ENCODE results near the gene PGC.

PGC gene

DNA sequence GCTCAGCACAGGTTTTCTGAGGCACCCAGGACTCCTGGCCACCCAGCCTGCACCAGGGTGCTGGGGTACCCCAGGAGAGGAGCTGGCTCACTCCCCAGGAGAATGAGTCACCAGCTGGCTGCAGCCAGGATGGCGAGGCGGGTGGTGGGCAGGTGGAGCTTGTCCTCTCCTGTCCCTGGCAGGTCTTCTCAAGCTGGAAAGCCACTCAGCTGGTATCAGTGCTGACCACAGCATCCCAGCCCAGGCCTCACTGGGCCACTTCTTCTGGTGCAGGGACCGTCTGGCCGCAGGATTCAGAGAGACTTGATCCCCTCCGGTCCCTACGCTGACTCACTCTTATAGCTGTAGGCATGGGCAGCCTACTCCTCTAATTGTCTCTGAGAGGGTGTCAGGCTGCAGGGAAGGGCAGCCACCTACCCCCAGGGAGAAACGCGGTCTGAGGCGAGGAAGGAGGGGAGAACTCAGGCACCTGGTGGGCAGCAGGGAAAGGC lies 34.0 kb downstream of the PGC start:
- DNase-seq, result no peak

DNA sequence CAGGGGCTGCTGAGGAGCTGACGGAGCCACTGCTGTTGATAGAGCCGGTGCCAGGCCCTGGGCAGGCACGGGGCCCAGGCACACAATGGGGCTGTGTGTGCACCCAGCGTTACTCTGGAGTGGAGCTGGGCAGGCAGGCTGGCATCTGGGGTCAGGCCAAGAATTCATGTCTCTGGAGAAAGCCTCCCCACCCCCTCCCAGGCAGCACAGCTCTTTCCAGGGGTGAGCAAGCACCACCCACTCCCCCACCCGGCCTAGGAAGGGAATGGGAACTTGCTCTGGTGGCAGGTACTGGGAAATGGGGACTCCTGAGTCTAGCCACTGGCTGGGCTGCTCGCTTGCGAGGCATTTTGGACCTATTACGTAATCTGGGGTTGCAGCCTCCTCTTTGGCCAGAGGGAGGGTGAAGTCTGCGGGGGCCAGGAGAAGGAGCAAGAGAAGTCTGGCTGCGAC lies 34.5 kb downstream of the PGC start:
- no peak for DNase-seq

GRCh38 chr6:41711323-41712038 lies 35.7 kb downstream of the PGC start:
- DNase-seq, result no peak

GRCh38 chr6:41709375-41709774 lies 37.8 kb downstream of the PGC start:
- DNase-seq, result no peak

GRCh38 chr6:41708856-41709255 lies 38.3 kb downstream of the PGC start:
- DNase-seq, result no peak

- DNase-seq, result peak; percentile 74 to 78
Measured at GRCh38 chr6:41707565-41708200, 39.5 kb downstream of the PGC start.

- peak; percentile 57 to 70 for DNase-seq
Measured at GRCh38 chr6:41706876-41707564, 40.2 kb downstream of the PGC start.

DNA sequence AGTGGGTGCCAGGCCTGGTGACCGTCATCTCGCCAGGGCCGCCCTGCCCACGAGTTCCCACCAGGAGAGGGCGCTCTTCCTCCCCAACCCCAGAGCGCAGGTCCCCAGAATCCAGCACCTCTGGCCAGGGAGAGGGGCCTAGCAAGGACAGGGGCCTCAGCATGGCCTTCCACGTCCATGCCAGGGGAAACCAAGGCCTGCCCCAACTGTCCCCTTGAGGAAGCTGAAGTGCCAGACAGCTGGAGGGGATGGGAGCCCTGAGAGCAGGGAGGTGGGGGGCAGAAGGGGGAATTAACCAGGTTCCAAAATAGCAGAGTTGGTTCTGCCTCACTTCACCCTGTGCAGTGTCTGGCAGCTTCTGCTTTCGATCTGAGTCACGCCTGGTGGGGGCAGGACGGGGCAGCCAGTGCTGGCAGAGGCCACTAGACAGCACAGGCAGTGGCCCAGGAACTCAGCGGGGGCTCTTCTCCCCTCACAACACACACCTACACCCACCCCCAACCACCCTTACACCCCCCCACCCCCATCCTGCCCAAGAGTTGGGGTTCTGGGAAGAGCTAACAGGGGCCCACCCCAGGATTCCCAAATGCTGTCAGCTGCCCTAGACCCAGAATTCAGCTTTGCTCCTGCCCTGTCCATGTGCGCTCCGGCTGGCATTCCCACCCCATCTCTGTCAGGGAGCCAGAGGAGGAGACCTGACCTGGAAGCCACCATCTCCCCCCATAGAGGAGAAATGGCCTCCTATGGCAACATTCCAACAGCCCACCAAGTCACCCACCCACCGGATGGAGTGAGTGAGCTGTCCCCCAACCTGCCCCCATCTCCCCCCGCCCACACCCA lies 41.0 kb downstream of the PGC start:
- DNase-seq, result peak; percentile 88 to 92

DNA sequence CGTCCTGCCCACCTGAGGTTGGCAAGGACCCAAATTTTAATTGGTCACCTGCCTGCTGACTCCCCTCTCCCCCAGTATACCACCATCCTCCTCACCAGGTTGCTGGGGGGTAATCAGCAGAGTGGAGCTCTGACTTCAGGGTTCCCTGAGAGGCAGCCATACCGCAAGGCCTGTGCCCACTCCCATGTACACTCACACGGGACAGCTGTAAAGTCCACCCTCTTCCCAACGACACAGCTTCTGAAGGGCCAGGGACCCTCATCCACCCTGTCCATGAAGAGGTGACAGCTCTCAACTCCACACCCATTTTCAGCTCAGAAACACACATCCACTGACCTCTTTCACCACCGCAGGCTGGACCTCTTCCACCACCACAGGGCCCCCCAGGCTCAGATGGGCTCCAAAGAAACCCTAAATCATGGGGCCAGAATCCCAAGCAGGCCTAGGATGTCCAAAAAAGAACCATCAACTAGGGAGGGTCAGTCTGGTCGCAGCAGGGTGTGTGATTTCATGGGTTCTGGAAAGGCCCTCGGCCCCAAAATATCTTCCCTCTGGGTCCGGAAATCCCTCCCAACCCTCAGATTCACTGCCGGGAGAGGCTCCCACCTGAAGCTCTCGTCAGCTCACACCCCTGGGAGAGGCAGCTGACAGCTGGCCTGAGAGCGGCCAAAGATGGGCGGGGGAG lies 41.7 kb downstream of the PGC start:
- no peak for DNase-seq

DNA sequence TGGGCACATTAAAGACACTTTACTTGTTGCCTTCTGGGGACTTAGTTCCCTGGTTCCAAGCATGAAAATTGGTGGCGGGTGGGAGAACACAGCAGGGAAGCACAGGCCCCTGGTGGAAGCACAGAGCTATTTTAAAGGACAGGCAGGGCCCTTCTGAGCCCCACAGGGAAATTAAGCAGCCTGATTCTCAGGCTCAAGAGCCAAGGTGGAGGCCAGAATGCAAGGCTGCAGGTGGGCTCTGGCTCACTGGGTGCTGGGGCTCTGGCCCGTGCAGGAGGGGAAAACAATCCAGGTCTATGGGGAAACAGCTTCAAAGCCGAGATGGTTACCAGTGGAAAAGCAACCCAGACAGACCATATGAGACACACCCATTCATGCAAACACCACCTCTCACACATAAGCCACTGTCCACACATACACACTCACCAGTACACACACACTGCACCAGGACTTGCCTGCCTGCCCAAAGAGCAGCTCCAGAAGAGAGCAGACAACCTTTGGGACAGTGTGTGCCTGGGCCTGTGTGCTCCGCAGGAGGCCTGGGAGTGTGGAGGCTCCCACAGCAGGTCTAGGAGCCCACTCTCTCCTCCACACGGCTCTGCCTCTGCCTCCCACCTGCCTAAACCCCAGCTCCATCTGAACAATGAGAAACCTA lies 42.4 kb downstream of the PGC start:
- DNase-seq, result no peak

GRCh38 chr6:41704028-41704427 lies 43.2 kb downstream of the PGC start:
- peak in 1 of 2 donors; percentile 30 for DNase-seq

DNA sequence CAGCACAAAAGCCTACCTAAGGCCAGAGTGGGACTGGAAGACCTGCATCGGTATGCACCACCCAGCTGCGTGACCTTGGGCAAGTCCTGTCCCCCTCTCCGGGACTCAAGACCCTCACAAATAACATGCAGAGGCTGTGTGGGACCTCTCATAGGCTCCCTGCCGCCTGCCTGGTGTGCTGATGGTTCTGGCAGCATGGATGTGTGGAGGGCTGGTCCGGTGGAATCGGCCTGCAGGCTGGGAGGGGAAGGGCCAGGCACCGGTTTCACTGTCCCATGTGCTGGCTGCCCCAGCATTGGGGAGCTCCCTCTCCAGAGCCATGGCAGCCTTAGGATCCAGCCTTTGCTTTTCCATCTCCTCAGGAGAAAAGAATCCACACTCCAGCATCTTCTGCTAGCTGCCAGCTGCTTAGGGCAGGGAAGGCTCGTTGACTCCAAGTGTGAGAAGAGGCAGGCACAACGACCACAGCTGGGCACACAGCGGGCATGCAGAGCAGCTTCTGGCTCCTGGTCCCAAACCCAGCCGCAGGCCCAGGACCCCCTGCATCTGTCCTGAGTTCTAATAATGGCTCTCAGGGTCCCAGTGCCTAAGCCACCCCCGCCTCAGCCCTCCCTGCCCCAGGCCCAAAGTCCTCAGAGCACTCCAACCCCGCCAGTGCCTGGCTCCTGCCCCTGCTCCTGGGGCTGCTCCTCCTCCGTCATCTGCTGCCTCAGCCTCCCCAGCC lies 44.3 kb downstream of the PGC start:
- DNase-seq, result no peak

- DNase-seq, result no peak
Measured at GRCh38 chr6:41702089-41702745, 45.0 kb downstream of the PGC start.

- DNase-seq, result no peak
Measured at GRCh38 chr6:41700463-41701347, 46.5 kb downstream of the PGC start.

DNA sequence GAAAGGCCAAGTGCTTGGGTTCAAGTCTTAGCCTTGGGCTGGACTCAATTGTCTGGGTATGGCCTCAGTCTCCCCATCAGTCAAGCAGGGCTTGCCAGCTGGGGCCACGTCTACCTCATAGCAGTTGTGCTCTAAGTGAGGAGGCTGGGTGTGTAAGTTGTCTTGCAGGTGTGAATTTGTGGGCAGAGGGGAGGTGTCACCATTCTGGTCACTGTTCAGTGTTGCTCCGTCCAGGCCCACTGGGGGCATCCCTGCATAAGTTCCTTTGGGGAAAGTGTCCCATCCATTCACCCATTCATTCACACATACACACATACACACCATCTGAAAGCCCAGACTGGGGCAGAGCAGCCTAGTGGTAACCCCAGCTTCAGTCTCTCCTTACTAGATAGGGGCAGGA lies 48.1 kb downstream of the PGC start:
- no peak for DNase-seq

GRCh38 chr6:41697861-41698781 lies 49.1 kb downstream of the PGC start:
- no peak for DNase-seq

- no peak for DNase-seq
Measured at GRCh38 chr6:41696788-41697187, 50.4 kb downstream of the PGC start.

DNA sequence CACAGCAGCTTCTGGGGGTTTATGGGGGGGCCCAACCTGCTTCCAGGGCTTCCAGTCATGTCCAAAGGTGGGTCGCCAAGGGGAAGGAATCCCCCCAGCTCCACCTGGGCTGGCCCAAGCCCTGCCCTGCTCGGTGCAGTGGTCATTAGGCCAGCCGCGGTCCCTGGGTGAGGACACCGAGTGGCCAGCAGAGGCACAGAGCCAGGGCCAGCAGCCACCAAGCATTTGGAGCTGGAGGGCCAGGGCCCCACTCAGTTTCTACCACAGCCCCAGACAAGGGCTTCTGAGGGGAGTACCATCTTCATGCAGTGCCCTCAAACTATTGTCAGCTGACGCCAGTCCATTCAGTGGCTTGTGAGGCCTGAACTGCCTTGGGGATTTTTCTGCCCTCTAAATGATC lies 51.4 kb downstream of the PGC start:
- DNase-seq, result no peak

All from inflammatory macrophage (primary cell).